Chondrocyte (in vitro differentiated cells): ENCODE measurements around the gene LYPD3. TPM values are rescaled to one million over a fixed set of nuclear protein-coding genes. Genes with fewer than 3 reads are reported as not detected.

Source experiments
- DNase-seq: peaks from one replicate; pipeline ENCODE4 v3.0.0; 2021; ENCODE audit warnings: mixed read lengths, low spot score
- H3K27ac Mint-ChIP-seq: one replicate; pipeline ENCODE4 v1.8.0; 2021; ENCODE audit warnings: mild to moderate bottlenecking, moderate library complexity, mixed read lengths; ENCODE audit not compliant: unreplicated experiment
- H3K27me3 Mint-ChIP-seq: 2 replicates; pipeline ENCODE4 v1.8.0; 2021; ENCODE audit warnings: low read depth, mixed read lengths
- H3K36me3 Mint-ChIP-seq: 2 replicates; pipeline ENCODE4 v1.8.0; 2021; ENCODE audit warnings: low read depth, mixed read lengths
- H3K4me1 Mint-ChIP-seq: 2 replicates; pipeline ENCODE4 v1.8.0; 2021; ENCODE audit warnings: low read depth, mild to moderate bottlenecking, mixed read lengths
- H3K4me3 Mint-ChIP-seq: one replicate; pipeline ENCODE4 v1.8.0; 2021; ENCODE audit warnings: mild to moderate bottlenecking, moderate library complexity, mixed read lengths; ENCODE audit not compliant: unreplicated experiment
- H3K9me3 Mint-ChIP-seq: 2 replicates; pipeline ENCODE4 v1.8.0; 2021; ENCODE audit warnings: low read depth, mixed read lengths
- CTCF ChIP-seq: fragments of 200-600 bp; sonication (generic); IDR thresholded peaks from 2 replicates; pipeline ENCODE4 v1.5.0; 2021; ENCODE audit warnings: antibody characterized with exemption, mild to moderate bottlenecking, moderate library complexity
- total RNA-seq: library from RNA; stranded (reverse); gene quantifications from 3 replicates; pipeline ENCODE4 v1.2.1, GENCODE V29; 2021

The LYPD3 gene
- total RNA-seq, 1 donor from 2014 or later, result 1.0 TPM

- Mint-ChIP-seq H3K9me3 (no peaks in the 10 kb centered on the region), H3K36me3 (peaks cover 6% of the 10 kb centered on the region), H3K27ac (no peak overlapping the region), H3K27me3 (no peaks in the 10 kb centered on the region), H3K4me1 (no peaks in the 10 kb centered on the region), H3K4me3 (no peak overlapping the region)
- DNase-seq, result no peak
- no peak for TF ChIP-seq CTCF
Observed at GRCh38 chr19:43490759-43491158, 25.4 kb upstream of the LYPD3 start.

GRCh38 chr19:43489979-43490599 lies 24.7 kb upstream of the LYPD3 start:
- H3K9me3 Mint-ChIP-seq, result no peaks in the 10 kb centered on the region
- no peak overlapping the region for H3K27ac Mint-ChIP-seq
- no peak for TF ChIP-seq CTCF
- H3K27me3 Mint-ChIP-seq, result no peaks in the 10 kb centered on the region
- H3K4me1 Mint-ChIP-seq, result no peaks in the 10 kb centered on the region
- no peak for DNase-seq
- no peak overlapping the region for H3K4me3 Mint-ChIP-seq
- H3K36me3 Mint-ChIP-seq, result peaks cover 2% of the 10 kb centered on the region

GRCh38 chr19:43489310-43489709 lies 23.9 kb upstream of the LYPD3 start:
- TF ChIP-seq CTCF, result no peak
- no peak overlapping the region for H3K27ac Mint-ChIP-seq
- H3K27me3 Mint-ChIP-seq, result no peaks in the 10 kb centered on the region
- no peaks in the 10 kb centered on the region for H3K4me1 Mint-ChIP-seq
- no peaks in the 10 kb centered on the region for H3K9me3 Mint-ChIP-seq
- H3K36me3 Mint-ChIP-seq, result no peaks in the 10 kb centered on the region
- H3K4me3 Mint-ChIP-seq, result no peak overlapping the region
- DNase-seq, result no peak

GRCh38 chr19:43488179-43488578 lies 22.8 kb upstream of the LYPD3 start:
- H3K36me3 Mint-ChIP-seq, result no peaks in the 10 kb centered on the region
- no peak overlapping the region for H3K27ac Mint-ChIP-seq
- H3K9me3 Mint-ChIP-seq, result no peaks in the 10 kb centered on the region
- DNase-seq, result no peak
- H3K4me1 Mint-ChIP-seq, result no peaks in the 10 kb centered on the region
- no peak for TF ChIP-seq CTCF
- H3K27me3 Mint-ChIP-seq, result no peaks in the 10 kb centered on the region
- no peak overlapping the region for H3K4me3 Mint-ChIP-seq

GRCh38 chr19:43486412-43486811 lies 21.0 kb upstream of the LYPD3 start:
- no peak overlapping the region for H3K27ac Mint-ChIP-seq
- H3K4me1 Mint-ChIP-seq, result no peaks in the 10 kb centered on the region
- H3K36me3 Mint-ChIP-seq, result no peaks in the 10 kb centered on the region
- TF ChIP-seq CTCF, result no peak
- no peak overlapping the region for H3K4me3 Mint-ChIP-seq
- no peaks in the 10 kb centered on the region for H3K9me3 Mint-ChIP-seq
- no peaks in the 10 kb centered on the region for H3K27me3 Mint-ChIP-seq
- no peak for DNase-seq
